Measurements from ENCODE around the gene PAF1. TPM values are rescaled to one million over a fixed set of nuclear protein-coding genes. Genes with fewer than 3 reads are reported as not detected.
A peak's percentile ranks its signal among the peaks of the same experiment; 100 is the strongest.

The PAF1 gene
- total and polyA plus RNA-seq, 2 of the 13 experiments (the other 11 are each of a cell fraction or from before 2014, with no cell fraction given): 30.2 to 31.1 TPM

GRCh38 chr19:39411081-39411831 is 20.4 kb upstream of the PAF1 start (continued):
- TF ChIP-seq PAXIP1 (CRISPR knock-in tag; conservative IDR thresholded peaks at IDR 0.05) (peak; percentile 90), ZNF343 (CRISPR knock-in tag; IDR thresholded peaks at IDR 0.05) (no peak), NFATC3 (CRISPR knock-in tag; IDR thresholded peaks at IDR 0.05) (no peak), ZFP82 (CRISPR knock-in tag; IDR thresholded peaks at IDR 0.05; ENCODE audit: borderline replicate concordance) (peak; percentile 24; the same call in 1 of the 2 replicates), SETDB1 (CRISPR knock-in tag; IDR thresholded peaks at IDR 0.05; ENCODE audit: borderline replicate concordance) (no peak), RARA (CRISPR knock-in tag; IDR thresholded peaks at IDR 0.05) (peak; percentile 99), REST (IDR thresholded peaks at IDR 0.05; ENCODE audit: borderline replicate concordance in 1 of 2, low read depth in 1 of 2, low read length in 2 of 2) (peak in 1 of 2 experiments; percentile 32; a peak in 1 of 4 replicates), NFKB2 (CRISPR knock-in tag; IDR thresholded peaks at IDR 0.05; ENCODE audit: borderline replicate concordance) (no peak), PCBP2 (optimal IDR thresholded peaks at IDR 0.05; ENCODE audit: low read depth, low read length, poor library complexity, severe bottlenecking) (no peak), ATM (IDR thresholded peaks at IDR 0.05; ENCODE audit: borderline replicate concordance) (no peak), CHD4 (IDR thresholded peaks at IDR 0.05; ENCODE audit: borderline replicate concordance, low read length) (0 out of 2 replicates have a peak, but pooled peaks have one; percentile 51), SRY (CRISPR knock-in tag; IDR thresholded peaks at IDR 0.05) (peak; percentile 73; the same call in 1 of the 2 replicates), PATZ1 (CRISPR knock-in tag; IDR thresholded peaks at IDR 0.05) (peak; percentile 68; the same call in 1 of the 2 replicates), SMC3 (IDR thresholded peaks at IDR 0.05; ENCODE audit: low read length) (0 out of 2 replicates have a peak, but pooled peaks have one; percentile 3), CCAR2 (optimal IDR thresholded peaks at IDR 0.05; ENCODE audit: low read depth, low read length) (peak; percentile 79), ZFP37 (CRISPR knock-in tag; IDR thresholded peaks at IDR 0.05; ENCODE audit: borderline replicate concordance) (peak; percentile 62; the same call in 1 of the 2 replicates), HMG20A (CRISPR knock-in tag; IDR thresholded peaks at IDR 0.05; ENCODE audit: borderline replicate concordance) (0 out of 2 replicates have a peak, but pooled peaks have one; percentile 34), TEAD2 (CRISPR knock-in tag; IDR thresholded peaks at IDR 0.05) (no peak), SOX5 (CRISPR knock-in tag; IDR thresholded peaks at IDR 0.05; ENCODE audit: borderline replicate concordance) (peak; percentile 40; the same call in 1 of the 2 replicates)

Measured in HepG2 (cell line).